Measurements from ENCODE around the gene RRN3.
A peak's percentile ranks its signal among the peaks of the same experiment; 100 is the strongest.
"Not testable (repeated sequence)": the region's sequence is repeated elsewhere in the genome, so short reads cannot be mapped to it uniquely, and the experiment has no call there.

RRN3 gene

GRCh38 chr16:15093955-15094827 lies at the start of gene RRN3:
TSS of gene RRN3 (minus strand) at chr16:15094272. CDS start at chr16:15094233, 39 bp downstream.
- peak; percentile 33 to 96 (median 88) for DNase-seq

GRCh38 chr16:15143601-15144091 lies 49.6 kb upstream of the RRN3 start:
- not testable (repeated sequence) for DNase-seq

- not testable (repeated sequence) for DNase-seq
Observed at GRCh38 chr16:15142891-15143600, 49.0 kb upstream of the RRN3 start.

- DNase-seq: peak in 10 of 58 donors; percentile 3 to 25 (median 12)
Observed at GRCh38 chr16:15142107-15142890, 48.2 kb upstream of the RRN3 start.

GRCh38 chr16:15141586-15141985 lies 47.5 kb upstream of the RRN3 start:
- DNase-seq: no peak

GRCh38 chr16:15140444-15141365 lies 46.6 kb upstream of the RRN3 start:
- DNase-seq: peak in 28 of 58 donors; percentile 6 to 61 (median 31)

- DNase-seq: not testable (repeated sequence)
Observed at GRCh38 chr16:15137514-15137913, 43.4 kb upstream of the RRN3 start.

- DNase-seq: not testable (repeated sequence)
Observed at GRCh38 chr16:15135483-15136360, 41.6 kb upstream of the RRN3 start.

- DNase-seq: not testable (repeated sequence)
Observed at GRCh38 chr16:15134752-15135482, 40.8 kb upstream of the RRN3 start.

- DNase-seq: not testable (repeated sequence)
Observed at GRCh38 chr16:15133554-15133953, 39.5 kb upstream of the RRN3 start.

- not testable (repeated sequence) for DNase-seq
Observed at GRCh38 chr16:15132719-15133428, 38.8 kb upstream of the RRN3 start.

- DNase-seq: not testable (repeated sequence)
Observed at GRCh38 chr16:15130943-15131700, 37.0 kb upstream of the RRN3 start.

GRCh38 chr16:15130256-15130932 lies 36.3 kb upstream of the RRN3 start:
- not testable (repeated sequence) for DNase-seq

- not testable (repeated sequence) for DNase-seq
Observed at GRCh38 chr16:15127641-15128425, 33.8 kb upstream of the RRN3 start.

GRCh38 chr16:15100372-15100987 lies 6.4 kb upstream of the RRN3 start:
- DNase-seq: not testable (repeated sequence)

All from anterior cingulate cortex (tissue), 58 donors.